MM.1S (cell line): ENCODE results near the gene TOR4A.

Experiments used
- EZH2 ChIP-seq: fragments of 300-600 bp; sonication (generic); optimal IDR thresholded peaks from 2 replicates; pipeline ENCODE3; 2017; ENCODE audit warnings: low read depth, mild to moderate bottlenecking, antibody characterized with exemption, low read length, mixed read lengths
- TF ChIP-seq, protein P1 (sequence below): fragments of 300-600 bp; sonication (generic); IDR thresholded peaks from 2 replicates; pipeline ENCODE4 v1.5.1; 2016; ENCODE audit warnings: antibody characterized with exemption, low read length, mixed read lengths

DNA sequence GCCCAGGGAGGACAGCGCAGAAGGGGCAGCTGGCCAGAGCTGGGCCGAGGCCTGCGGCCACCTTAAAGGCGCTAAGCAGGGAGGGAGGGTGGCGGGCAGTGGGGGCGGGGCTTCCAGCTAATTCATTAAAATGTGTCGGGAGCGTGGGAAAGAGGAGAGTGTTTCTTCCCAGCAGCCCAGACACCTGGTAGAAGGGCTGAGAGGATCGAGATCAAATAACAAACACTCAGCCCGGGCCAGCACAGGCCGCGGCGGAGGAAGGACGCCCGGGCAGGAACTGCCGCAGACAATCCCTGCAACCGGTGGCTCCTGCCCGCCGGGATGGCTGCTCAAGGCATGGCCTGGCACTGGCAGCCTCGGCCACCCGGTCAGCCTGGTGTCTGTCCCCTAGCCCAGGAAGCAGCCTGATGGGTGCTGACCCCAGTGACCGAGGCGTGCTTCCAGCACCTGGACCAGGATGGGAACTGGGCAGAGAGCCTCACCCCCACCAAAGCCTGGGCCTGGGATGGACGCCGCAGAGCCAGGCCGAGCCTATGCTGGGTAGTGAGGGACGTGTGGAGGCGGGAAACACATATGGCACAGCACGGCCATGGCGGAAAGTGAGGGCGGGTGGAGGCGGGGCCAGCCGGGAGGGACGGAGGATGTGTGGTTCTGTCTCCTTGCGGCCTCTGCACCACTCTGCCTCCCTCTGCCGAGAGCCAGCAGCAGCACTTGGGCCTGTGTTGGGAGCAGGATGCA, 27.7 kb downstream of the TOR4A start:
- no peak for TF ChIP-seq EZH2
- TF ChIP-seq, protein P1, sequence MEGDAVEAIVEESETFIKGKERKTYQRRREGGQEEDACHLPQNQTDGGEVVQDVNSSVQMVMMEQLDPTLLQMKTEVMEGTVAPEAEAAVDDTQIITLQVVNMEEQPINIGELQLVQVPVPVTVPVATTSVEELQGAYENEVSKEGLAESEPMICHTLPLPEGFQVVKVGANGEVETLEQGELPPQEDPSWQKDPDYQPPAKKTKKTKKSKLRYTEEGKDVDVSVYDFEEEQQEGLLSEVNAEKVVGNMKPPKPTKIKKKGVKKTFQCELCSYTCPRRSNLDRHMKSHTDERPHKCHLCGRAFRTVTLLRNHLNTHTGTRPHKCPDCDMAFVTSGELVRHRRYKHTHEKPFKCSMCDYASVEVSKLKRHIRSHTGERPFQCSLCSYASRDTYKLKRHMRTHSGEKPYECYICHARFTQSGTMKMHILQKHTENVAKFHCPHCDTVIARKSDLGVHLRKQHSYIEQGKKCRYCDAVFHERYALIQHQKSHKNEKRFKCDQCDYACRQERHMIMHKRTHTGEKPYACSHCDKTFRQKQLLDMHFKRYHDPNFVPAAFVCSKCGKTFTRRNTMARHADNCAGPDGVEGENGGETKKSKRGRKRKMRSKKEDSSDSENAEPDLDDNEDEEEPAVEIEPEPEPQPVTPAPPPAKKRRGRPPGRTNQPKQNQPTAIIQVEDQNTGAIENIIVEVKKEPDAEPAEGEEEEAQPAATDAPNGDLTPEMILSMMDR = no peak; the same call in 1 of the 2 replicates
